Fibroblast of lung (primary cell): Measurements from ENCODE around the gene POLR3G. TPM values are rescaled to one million over a fixed set of nuclear protein-coding genes. Genes with fewer than 3 reads are reported as not detected.
A peak's percentile ranks its signal among the peaks of the same experiment; 100 is the strongest.

Source experiments
- DNase-seq, 2 donors: peaks; one replicate each; pipeline versions ENCODE4 v3.0.0 to v3.0.0-alpha.2; 2010; ENCODE audit warnings: low read depth in 2 of 2
- H2AFZ ChIP-seq: 2 replicates; pipeline ENCODE4 v1.5.1; 2012; ENCODE audit warnings: low read length, control low read depth, inconsistent platforms
- H3K27ac ChIP-seq: 2 replicates; pipeline ENCODE4 v1.5.1; 2011; ENCODE audit warnings: low read length, control low read depth; ENCODE audit not compliant: insufficient read depth
- H3K27me3 ChIP-seq: 2 replicates; pipeline ENCODE4 v1.5.1; 2011; ENCODE audit warnings: mild to moderate bottlenecking, low read length; ENCODE audit not compliant: control insufficient read depth, insufficient read depth
- H3K36me3 ChIP-seq: 2 replicates; pipeline ENCODE4 v1.5.1; 2011; ENCODE audit warnings: low read length; ENCODE audit not compliant: control insufficient read depth, insufficient read depth
- H3K4me1 ChIP-seq: 2 replicates; pipeline ENCODE4 v1.5.1; 2011; ENCODE audit warnings: low read length; ENCODE audit not compliant: control insufficient read depth, insufficient read depth; ENCODE audit errors: extremely low read depth
- H3K4me2 ChIP-seq: 2 replicates; pipeline ENCODE4 v1.5.1; 2011; ENCODE audit warnings: low read length, control low read depth; ENCODE audit not compliant: insufficient read depth; ENCODE audit errors: extremely low read depth
- H3K4me3 ChIP-seq, 4 experiments: fragments of 200-600 bp in 1 of 4; sonication (generic) in 1 of 4; replicated peaks in 1 of 4; 2 replicates each; pipeline ENCODE4 v1.5.1; 2011 to 2016; ENCODE audit warnings: low read length in 4 of 4, low read depth in 3 of 4, mild to moderate bottlenecking in 3 of 4, control low read depth in 2 of 4, inconsistent platforms in 1 of 4, mixed read lengths in 1 of 4; ENCODE audit not compliant: insufficient read depth in 1 of 4; ENCODE audit errors: control extremely low read depth in 1 of 4
- H3K79me2 ChIP-seq: 2 replicates; pipeline ENCODE4 v1.5.1; 2012; ENCODE audit warnings: mild to moderate bottlenecking, low read length, inconsistent platforms; ENCODE audit not compliant: control insufficient read depth, insufficient read depth
- H3K9ac ChIP-seq: 2 replicates; pipeline ENCODE4 v1.5.1; 2011; ENCODE audit warnings: mild to moderate bottlenecking, low read length, control low read depth; ENCODE audit not compliant: insufficient read depth
- H3K9me3 ChIP-seq: 2 replicates; pipeline ENCODE4 v1.5.1; 2012; ENCODE audit warnings: low read depth, low read length; ENCODE audit not compliant: control insufficient read depth, insufficient read depth
- H4K20me1 ChIP-seq: 2 replicates; pipeline ENCODE4 v1.5.1; 2011; ENCODE audit warnings: low read length; ENCODE audit not compliant: control insufficient read depth, insufficient read depth; ENCODE audit errors: extremely low read depth
- EZH2 ChIP-seq: IDR thresholded peaks from 2 replicates; pipeline ENCODE4 v1.5.1; 2012; ENCODE audit warnings: low read length, control low read depth, mild to moderate bottlenecking; ENCODE audit errors: missing control alignments
- polyA plus RNA-seq, 2 donors: library from polyadenylated mRNA; depleted of rRNA in 1 of 2; stranded (reverse) in 1 of 2; unstranded in 1 of 2; fragments of >200 nt; gene quantifications; 2 replicates each; pipeline ENCODE4 v1.2.1, GENCODE V29; 2011 to 2012; ENCODE audit warnings: missing spikeins in 1 of 2
- total RNA-seq: library from RNA; depleted of rRNA; stranded (reverse); fragments of >200 nt; gene quantifications from 2 replicates; pipeline ENCODE4 v1.2.1, GENCODE V29; 2014
- TF ChIP-seq, protein P1 (sequence below), 2 donors: IDR thresholded peaks in 1 of 2; conservative IDR thresholded peaks in 1 of 2; 1 replicate in 1 of 2; 2 replicates in 1 of 2; pipeline ENCODE4 v1.5.1; 2011 to 2012; ENCODE audit warnings: low read length in 2 of 2, control low read depth in 1 of 2, inconsistent platforms in 1 of 2, low read depth in 1 of 2, mild to moderate bottlenecking in 1 of 2

POLR3G gene
- total and polyA plus RNA-seq, 2 donors (not counting 1 experiment from before 2014, with no cell fraction given), result 5.6 to 9.1 TPM

GRCh38 chr5:90547072-90547536 is 72.4 kb downstream of the POLR3G start:
- H3K4me1 ChIP-seq, result no peaks in the 10 kb centered on the region
- H2AFZ ChIP-seq, result no peak overlapping the region
- no peak overlapping the region for H3K9ac ChIP-seq
- no peak for TF ChIP-seq EZH2
- TF ChIP-seq, protein P1, sequence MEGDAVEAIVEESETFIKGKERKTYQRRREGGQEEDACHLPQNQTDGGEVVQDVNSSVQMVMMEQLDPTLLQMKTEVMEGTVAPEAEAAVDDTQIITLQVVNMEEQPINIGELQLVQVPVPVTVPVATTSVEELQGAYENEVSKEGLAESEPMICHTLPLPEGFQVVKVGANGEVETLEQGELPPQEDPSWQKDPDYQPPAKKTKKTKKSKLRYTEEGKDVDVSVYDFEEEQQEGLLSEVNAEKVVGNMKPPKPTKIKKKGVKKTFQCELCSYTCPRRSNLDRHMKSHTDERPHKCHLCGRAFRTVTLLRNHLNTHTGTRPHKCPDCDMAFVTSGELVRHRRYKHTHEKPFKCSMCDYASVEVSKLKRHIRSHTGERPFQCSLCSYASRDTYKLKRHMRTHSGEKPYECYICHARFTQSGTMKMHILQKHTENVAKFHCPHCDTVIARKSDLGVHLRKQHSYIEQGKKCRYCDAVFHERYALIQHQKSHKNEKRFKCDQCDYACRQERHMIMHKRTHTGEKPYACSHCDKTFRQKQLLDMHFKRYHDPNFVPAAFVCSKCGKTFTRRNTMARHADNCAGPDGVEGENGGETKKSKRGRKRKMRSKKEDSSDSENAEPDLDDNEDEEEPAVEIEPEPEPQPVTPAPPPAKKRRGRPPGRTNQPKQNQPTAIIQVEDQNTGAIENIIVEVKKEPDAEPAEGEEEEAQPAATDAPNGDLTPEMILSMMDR (conservative IDR thresholded peaks at IDR 0.05 in 1 of 2, IDR thresholded peaks at IDR 0.05 in 1 of 2; ENCODE audit: low read depth in 1 of 2, low read length in 2 of 2), result no peak
- no peak overlapping the region for H3K4me2 ChIP-seq
- H3K4me3 ChIP-seq, result no peak overlapping the region
- no peaks in the 10 kb centered on the region for H3K9me3 ChIP-seq
- peaks cover 2% of the 10 kb centered on the region for H3K27me3 ChIP-seq
- no peak for DNase-seq
- no peaks in the 10 kb centered on the region for H3K36me3 ChIP-seq
- no peaks in the 10 kb centered on the region for H3K79me2 ChIP-seq
- no peaks in the 10 kb centered on the region for H4K20me1 ChIP-seq
- H3K27ac ChIP-seq, result no peak overlapping the region

DNA sequence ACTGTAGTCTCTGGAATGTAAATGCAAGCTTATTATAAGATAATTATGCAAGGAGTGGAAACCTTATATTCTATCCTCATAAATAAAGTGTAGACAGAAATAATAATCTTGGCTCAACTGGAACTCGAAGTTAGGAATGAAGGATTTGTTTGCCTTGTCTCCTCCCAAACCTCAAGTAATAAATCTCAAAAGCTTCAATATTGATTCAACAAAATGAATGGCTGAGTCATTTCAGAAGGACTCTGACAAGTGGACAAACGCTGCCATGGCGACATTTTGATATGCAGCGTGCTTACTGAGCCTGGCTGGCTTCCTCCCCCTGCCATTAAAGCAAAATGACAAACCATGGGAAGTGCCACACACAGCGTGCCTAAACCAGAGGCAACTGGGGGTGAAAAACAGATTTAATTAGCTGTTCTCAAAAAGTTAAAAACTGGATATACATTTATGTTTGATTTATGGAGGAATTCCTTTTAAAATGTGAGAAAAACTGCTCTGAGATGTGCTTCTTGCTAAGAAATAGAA is 73.5 kb downstream of the POLR3G start:
- TF ChIP-seq, protein P1 (conservative IDR thresholded peaks at IDR 0.05 in 1 of 2, IDR thresholded peaks at IDR 0.05 in 1 of 2; ENCODE audit: low read depth in 1 of 2, low read length in 2 of 2), result no peak
- TF ChIP-seq EZH2, result no peak
- peaks cover 2% of the 10 kb centered on the region for H3K27me3 ChIP-seq
- no peak overlapping the region for H3K4me2 ChIP-seq

DNA sequence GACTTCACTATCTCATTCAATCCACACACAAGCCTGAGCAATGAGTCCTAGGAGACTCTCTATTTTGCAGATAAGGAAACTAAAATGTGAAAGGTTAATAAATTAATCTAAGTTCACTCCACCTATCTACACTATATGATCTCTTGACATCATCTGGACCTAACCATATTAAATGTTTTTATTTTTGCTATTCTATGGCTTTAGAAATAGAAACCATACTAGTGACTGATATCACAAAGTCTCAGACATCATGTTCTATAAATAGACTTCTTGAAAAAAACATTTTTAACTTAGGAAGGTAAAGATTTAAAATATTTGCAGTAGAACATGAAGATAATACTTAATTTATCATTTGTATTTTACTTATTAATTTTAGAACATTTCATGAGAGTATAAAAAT is 74.6 kb downstream of the POLR3G start:
- Histone ChIP-seq H3K27ac (no peak overlapping the region), H3K27me3 (peaks cover 2% of the 10 kb centered on the region), H3K4me3 (no peak overlapping the region), H3K4me1 (no peaks in the 10 kb centered on the region), H3K79me2 (no peaks in the 10 kb centered on the region), H3K36me3 (no peaks in the 10 kb centered on the region), H2AFZ (no peak overlapping the region), H3K4me2 (no peak overlapping the region), H3K9me3 (no peaks in the 10 kb centered on the region), H3K9ac (no peak overlapping the region), H4K20me1 (no peaks in the 10 kb centered on the region)
- DNase-seq, result no peak
- TF ChIP-seq, protein P1 (conservative IDR thresholded peaks at IDR 0.05 in 1 of 2, IDR thresholded peaks at IDR 0.05 in 1 of 2; ENCODE audit: low read depth in 1 of 2, low read length in 2 of 2), result no peak
- no peak for TF ChIP-seq EZH2

More for the DNA sequence above, 73.5 kb downstream of the POLR3G start:
- Histone ChIP-seq H3K36me3 (no peaks in the 10 kb centered on the region), H2AFZ (no peak overlapping the region), H3K4me3 (no peak overlapping the region), H3K4me1 (no peaks in the 10 kb centered on the region), H3K27ac (no peak overlapping the region), H3K9ac (no peak overlapping the region), H3K9me3 (no peaks in the 10 kb centered on the region), H4K20me1 (no peaks in the 10 kb centered on the region), H3K79me2 (no peaks in the 10 kb centered on the region)
- peak in 1 of 2 donors; percentile 31 for DNase-seq
